C4-2B (cell line): ENCODE data around the gene OR4D11.

ENCODE experiments used
- CTCF ChIP-seq: fragments of 450-650 bp; conservative IDR thresholded peaks from 2 replicates; pipeline ENCODE4 v1.5.1; 2017; ENCODE audit warnings: mild to moderate bottlenecking
- ZFX ChIP-seq: fragments of 450-650 bp; IDR thresholded peaks from 2 replicates; pipeline ENCODE4 v1.6.1; 2017

DNA sequence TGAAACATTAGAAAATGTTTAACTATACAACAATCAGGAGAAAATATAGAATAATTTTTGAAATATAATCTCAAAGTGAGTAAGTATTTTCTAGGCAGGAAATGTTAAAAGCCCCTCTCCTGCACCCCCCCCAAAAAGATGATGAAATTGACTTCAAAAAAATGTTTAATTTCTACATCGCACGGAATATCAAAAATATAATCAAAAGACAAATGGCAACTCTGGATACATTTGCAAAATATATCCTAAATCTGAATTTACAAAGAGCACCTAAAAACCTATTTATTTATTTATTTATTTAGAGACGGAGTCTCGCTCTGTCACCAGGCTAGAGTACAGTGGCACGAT, 44.9 kb downstream of the OR4D11 start:
- TF ChIP-seq CTCF (no peak), ZFX (no peak)
